B cell (primary cell): ENCODE results near the gene UQCC5. TPM values are rescaled to one million over a fixed set of nuclear protein-coding genes. Genes with fewer than 3 reads are reported as not detected.

ENCODE experiments used
- ATAC-seq: fragments of 200-7000 bp; cut with Tn5 transposase; one replicate; pipeline ENCODE4 v1.10.0; 2021; ENCODE audit warnings: low read depth, mild to moderate bottlenecking, moderate number of reproducible peaks, moderate library complexity
- CTCF ChIA-PET: fragments of 350-600 bp; sonication (Branson Sonifier 250); formaldehyde crosslinking; loops from one replicate; lab custom pipeline; 2021; ENCODE audit warnings: antibody characterized with exemption, inconsistent platforms; lab: Charles Lee
- POLR2A ChIA-PET: fragments of 350-600 bp; sonication (Branson Sonifier 250); formaldehyde crosslinking; loops from one replicate; lab custom pipeline; 2021; ENCODE audit warnings: antibody characterized with exemption; lab: Charles Lee
- DNase-seq: peaks from one replicate; pipeline ENCODE4 v3.0.0; 2013
- H2AFZ ChIP-seq: 2 replicates; pipeline ENCODE4 v1.6.1; 2012; ENCODE audit warnings: mild to moderate bottlenecking, low read depth, low read length; ENCODE audit not compliant: insufficient read depth, poor library complexity, severe bottlenecking
- H3K27ac ChIP-seq, 2 donors: 1 replicate in 1 of 2; 2 replicates in 1 of 2; pipeline ENCODE4 v1.5.1; 2012 to 2013; ENCODE audit warnings: low read length in 2 of 2, mild to moderate bottlenecking in 2 of 2, moderate library complexity in 1 of 2
- H3K27me3 ChIP-seq, 4 experiments: fragments of 200-600 bp in 1 of 4; sonication (generic) in 1 of 4; replicated peaks in 1 of 4; 1 replicate in 2 of 4; 2 replicates in 2 of 4; pipeline versions ENCODE4 v1.6.1 to v1.7.0; 2013 to 2016; ENCODE audit warnings: low read length in 3 of 4, mild to moderate bottlenecking in 2 of 4, mixed read lengths in 1 of 4, moderate library complexity in 1 of 4; ENCODE audit not compliant: insufficient read depth in 4 of 4, control insufficient read depth in 3 of 4; ENCODE audit errors: control extremely low read depth in 1 of 4
- H3K36me3 ChIP-seq, 2 experiments: replicated peaks in 1 of 2; 1 replicate in 1 of 2; 2 replicates in 1 of 2; pipeline versions ENCODE4 v1.6.1 to v1.7.1; 2013; ENCODE audit warnings: low read length in 1 of 2; ENCODE audit not compliant: insufficient read depth in 2 of 2, control insufficient read depth in 1 of 2; ENCODE audit errors: control extremely low read depth in 1 of 2, extremely low read depth in 1 of 2
- H3K4me1 ChIP-seq, 2 donors: fragments of 200-600 bp in 1 of 2; sonication (generic) in 1 of 2; 1 replicate in 1 of 2; 2 replicates in 1 of 2; pipeline versions ENCODE4 v1.5.1 to v1.6.1; 2013 to 2017; ENCODE audit warnings: low read length in 2 of 2; ENCODE audit not compliant: control insufficient read depth in 2 of 2, insufficient read depth in 2 of 2
- H3K4me2 ChIP-seq: replicated peaks from 2 replicates; pipeline ENCODE3; 2012; ENCODE audit warnings: mild to moderate bottlenecking, low read depth, low read length; ENCODE audit not compliant: poor library complexity, severe bottlenecking
- H3K4me3 ChIP-seq, 5 experiments: fragments of 200-600 bp in 1 of 5; sonication (generic) in 1 of 5; 1 replicate in 3 of 5; 2 replicates in 2 of 5; pipeline versions ENCODE4 v1.5.1 to v1.7.0; 2011 to 2016; ENCODE audit warnings: low read length in 4 of 5, mild to moderate bottlenecking in 4 of 5, low read depth in 2 of 5, control low read depth in 1 of 5, moderate library complexity in 1 of 5; ENCODE audit not compliant: insufficient read depth in 1 of 5; ENCODE audit errors: control extremely low read depth in 1 of 5, extremely low read depth in 1 of 5
- H3K79me2 ChIP-seq: fragments of 200-600 bp; sonication (generic); one replicate; pipeline ENCODE4 v1.6.0; 2016; ENCODE audit warnings: low read length; ENCODE audit not compliant: control insufficient read depth, insufficient read depth
- H3K9ac ChIP-seq: fragments of 200-600 bp; sonication (generic); 2 replicates; pipeline ENCODE4 v1.6.1; 2017; ENCODE audit warnings: mild to moderate bottlenecking, low read length, moderate library complexity
- H3K9me3 ChIP-seq, 3 donors: one replicate each; pipeline versions ENCODE4 v1.6.1 to v1.7.1; 2013; ENCODE audit warnings: low read length in 2 of 3; ENCODE audit not compliant: control insufficient read depth in 2 of 3, insufficient read depth in 1 of 3; ENCODE audit errors: control extremely low read depth in 1 of 3
- H4K20me1 ChIP-seq: 2 replicates; pipeline ENCODE4 v1.6.0; 2012; ENCODE audit warnings: mild to moderate bottlenecking, low read length; ENCODE audit not compliant: insufficient read depth, control insufficient read depth, poor library complexity, severe bottlenecking
- H3K27ac Mint-ChIP-seq: one replicate; pipeline ENCODE4 v1.8.0; 2021; ENCODE audit warnings: mixed read lengths
- H3K27me3 Mint-ChIP-seq: one replicate; pipeline ENCODE4 v1.8.0; 2021; ENCODE audit warnings: mixed read lengths
- H3K4me1 Mint-ChIP-seq: one replicate; pipeline ENCODE4 v1.8.0; 2021; ENCODE audit warnings: mixed read lengths
- H3K4me3 Mint-ChIP-seq: one replicate; pipeline ENCODE4 v1.8.0; 2021; ENCODE audit warnings: mixed read lengths
- H3K9me3 Mint-ChIP-seq: one replicate; pipeline ENCODE4 v1.8.0; 2022; ENCODE audit warnings: mixed read lengths; ENCODE audit not compliant: insufficient read depth
- EZH2 ChIP-seq: IDR thresholded peaks from 2 replicates; pipeline ENCODE4 v1.6.1; 2012; ENCODE audit warnings: borderline replicate concordance, low read depth, mild to moderate bottlenecking, moderate library complexity, low read length; ENCODE audit not compliant: insufficient read depth, poor library complexity, severe bottlenecking
- WGBS: methylation state at CpG from one replicate; pipeline ENCODE4 v1.1.5; 2013; ENCODE audit warnings: missing lambda C conversion rate; ENCODE audit not compliant: insufficient coverage; 5-methylcytosine and 5-hydroxymethylcytosine counted together
- intact Hi-C: fragments of 100-400 bp; cut with micrococcal nuclease; formaldehyde crosslinking; loops from one replicate; pipeline ENCODE4 v1.10.0; 2022
- polyA plus RNA-seq: library from polyadenylated mRNA; depleted of rRNA; stranded (reverse); fragments of >200 nt; gene quantifications from 2 replicates; pipeline ENCODE4 v1.2.3, GENCODE V29; 2012
- total RNA-seq, 2 donors: library from RNA; stranded (reverse); fragments of 120-200 nt in 1 of 2; gene quantifications; 1 replicate in 1 of 2; 2 replicates in 1 of 2; pipeline versions ENCODE4 v1.2.3 to v1.2.4, GENCODE V29; 2013 to 2022
- TF ChIP-seq, protein P1 (sequence below): fragments of 200-600 bp; IDR thresholded peaks from one replicate; pipeline ENCODE4 v1.8.0; 2022; ENCODE audit warnings: antibody characterized with exemption, mild to moderate bottlenecking

Gene UQCC5
- total and polyA plus RNA-seq, 2 donors (not counting 1 experiment from before 2014, with no cell fraction given): 1.1 to 10.3 TPM

DNA sequence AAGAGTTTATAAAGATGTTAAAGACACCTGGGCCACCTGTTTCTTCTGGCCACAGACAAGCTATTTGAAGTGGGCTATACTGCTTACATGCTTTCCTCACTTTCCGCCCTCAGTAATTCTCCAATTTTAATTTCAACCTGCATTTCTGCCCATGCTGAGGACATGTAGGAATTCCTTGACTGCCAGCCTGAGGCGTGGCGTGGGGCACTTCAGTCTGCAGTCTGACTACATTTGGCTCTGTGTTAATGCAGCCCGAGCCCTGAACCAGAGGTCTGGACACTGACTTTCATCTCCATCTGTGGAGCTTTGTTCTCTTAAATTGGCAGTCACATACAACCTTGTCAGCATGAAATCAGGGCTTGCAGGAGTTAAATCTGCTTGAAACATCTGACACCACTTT is 8.5 kb downstream of the UQCC5 start:
- peaks cover 4 to 10% of the 10 kb centered on the region in 2 experiments for H3K36me3 ChIP-seq
- CTCF ChIA-PET: interaction anchor here (0.7 kb wide), 1 partner anchor 27 kb away, joined by 3 read pairs; no protein-coding TSS in a partner anchor
- H3K79me2 ChIP-seq: peaks cover 13% of the 10 kb centered on the region
- H3K27me3 ChIP-seq: no peaks in the 10 kb centered on the region
- no peaks in the 10 kb centered on the region for H4K20me1 ChIP-seq
- Mint-ChIP-seq H3K4me1 (peaks cover 2% of the 10 kb centered on the region), H3K9me3 (no peaks in the 10 kb centered on the region), H3K4me3 (no peak overlapping the region), H3K27ac (no peak overlapping the region), H3K27me3 (no peaks in the 10 kb centered on the region)
- H3K4me1 ChIP-seq: no peaks in the 10 kb centered on the region
- H3K4me2 ChIP-seq: no peak overlapping the region
- H2AFZ ChIP-seq: no peak overlapping the region
- TF ChIP-seq, protein P1, sequence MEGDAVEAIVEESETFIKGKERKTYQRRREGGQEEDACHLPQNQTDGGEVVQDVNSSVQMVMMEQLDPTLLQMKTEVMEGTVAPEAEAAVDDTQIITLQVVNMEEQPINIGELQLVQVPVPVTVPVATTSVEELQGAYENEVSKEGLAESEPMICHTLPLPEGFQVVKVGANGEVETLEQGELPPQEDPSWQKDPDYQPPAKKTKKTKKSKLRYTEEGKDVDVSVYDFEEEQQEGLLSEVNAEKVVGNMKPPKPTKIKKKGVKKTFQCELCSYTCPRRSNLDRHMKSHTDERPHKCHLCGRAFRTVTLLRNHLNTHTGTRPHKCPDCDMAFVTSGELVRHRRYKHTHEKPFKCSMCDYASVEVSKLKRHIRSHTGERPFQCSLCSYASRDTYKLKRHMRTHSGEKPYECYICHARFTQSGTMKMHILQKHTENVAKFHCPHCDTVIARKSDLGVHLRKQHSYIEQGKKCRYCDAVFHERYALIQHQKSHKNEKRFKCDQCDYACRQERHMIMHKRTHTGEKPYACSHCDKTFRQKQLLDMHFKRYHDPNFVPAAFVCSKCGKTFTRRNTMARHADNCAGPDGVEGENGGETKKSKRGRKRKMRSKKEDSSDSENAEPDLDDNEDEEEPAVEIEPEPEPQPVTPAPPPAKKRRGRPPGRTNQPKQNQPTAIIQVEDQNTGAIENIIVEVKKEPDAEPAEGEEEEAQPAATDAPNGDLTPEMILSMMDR: no peak
- no peak for TF ChIP-seq EZH2
- no peak overlapping the region for H3K27ac ChIP-seq
- WGBS: 94% methylated on average over 4 of the region's 4 CpGs
- DNase-seq (no peak), ATAC-seq (no peak)
- H3K9me3 ChIP-seq: no peaks in the 10 kb centered on the region
- intact Hi-C loops: no loop called here
- H3K4me3 ChIP-seq: no peak overlapping the region
- no peak overlapping the region for H3K9ac ChIP-seq
- POLR2A ChIA-PET: interaction anchor here (0.7 kb wide), 1 partner anchor 208 kb away, joined by 3 read pairs; no protein-coding TSS in a partner anchor

DNA sequence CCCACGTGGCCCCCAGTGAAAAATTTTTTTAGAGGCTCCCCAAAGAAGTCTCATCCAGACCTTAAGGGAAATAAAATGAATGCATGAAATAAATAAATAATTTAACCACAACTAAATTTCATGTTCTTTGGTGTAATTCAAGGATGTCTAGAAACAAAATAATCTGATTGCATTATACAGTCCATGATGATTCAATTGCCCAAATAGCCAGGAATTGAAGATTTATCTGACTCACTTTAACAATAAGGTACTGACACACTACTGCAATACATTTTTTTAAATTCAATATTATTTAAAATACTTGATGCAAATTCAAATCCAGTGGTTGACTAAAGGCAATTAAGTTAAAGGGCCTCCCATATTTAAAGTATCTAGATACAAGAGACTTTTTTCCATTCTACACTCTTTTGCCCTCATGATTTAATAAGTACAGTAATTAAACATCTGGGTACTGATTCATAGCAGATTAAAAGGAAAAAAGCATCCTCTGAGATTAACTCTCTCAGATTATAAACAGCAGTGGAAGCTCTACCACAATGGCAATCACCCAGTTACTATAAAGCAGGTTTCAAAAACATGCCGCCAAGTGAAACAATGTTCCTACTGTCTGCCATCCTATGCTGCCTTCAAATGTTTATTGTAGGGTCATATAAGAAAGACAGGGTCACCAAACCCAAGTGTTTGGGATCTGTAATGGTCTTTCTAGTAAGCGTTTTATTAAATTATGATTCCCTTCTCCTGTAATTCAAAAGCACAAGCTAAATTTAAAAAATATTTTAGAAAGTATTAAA is 9.9 kb downstream of the UQCC5 start:
- H3K9me3 Mint-ChIP-seq: no peaks in the 10 kb centered on the region
- Histone ChIP-seq H3K4me2 (no peak overlapping the region), H3K27ac (no peak overlapping the region), H3K27me3 (no peaks in the 10 kb centered on the region), H3K36me3 (peaks cover 6 to 23% of the 10 kb centered on the region in 2 experiments), H3K9ac (no peak overlapping the region), H4K20me1 (no peaks in the 10 kb centered on the region), H3K4me1 (no peaks in the 10 kb centered on the region), H3K4me3 (no peak overlapping the region), H3K79me2 (peaks cover 8% of the 10 kb centered on the region), H2AFZ (no peak overlapping the region), H3K9me3 (no peaks in the 10 kb centered on the region)
- intact Hi-C loops: no loop called here
- ATAC-seq: no peak
- H3K4me3 Mint-ChIP-seq: no peak overlapping the region
- H3K27ac Mint-ChIP-seq: no peak overlapping the region
- POLR2A ChIA-PET: no interaction called here
- CTCF ChIA-PET: no interaction called here
- no CpG with 5 or more reads among the region's 3 CpGs for WGBS
- no peaks in the 10 kb centered on the region for H3K27me3 Mint-ChIP-seq
- no peak for DNase-seq
- TF ChIP-seq, protein P1: no peak
- TF ChIP-seq EZH2: no peak
- H3K4me1 Mint-ChIP-seq: no peaks in the 10 kb centered on the region
